Measurements from ENCODE around the gene NKTR. TPM values are rescaled to one million over a fixed set of nuclear protein-coding genes. Genes with fewer than 3 reads are reported as not detected.

Gene NKTR
- total RNA-seq, 1 experiment from 2014 or later: 89.3 TPM

DNA sequence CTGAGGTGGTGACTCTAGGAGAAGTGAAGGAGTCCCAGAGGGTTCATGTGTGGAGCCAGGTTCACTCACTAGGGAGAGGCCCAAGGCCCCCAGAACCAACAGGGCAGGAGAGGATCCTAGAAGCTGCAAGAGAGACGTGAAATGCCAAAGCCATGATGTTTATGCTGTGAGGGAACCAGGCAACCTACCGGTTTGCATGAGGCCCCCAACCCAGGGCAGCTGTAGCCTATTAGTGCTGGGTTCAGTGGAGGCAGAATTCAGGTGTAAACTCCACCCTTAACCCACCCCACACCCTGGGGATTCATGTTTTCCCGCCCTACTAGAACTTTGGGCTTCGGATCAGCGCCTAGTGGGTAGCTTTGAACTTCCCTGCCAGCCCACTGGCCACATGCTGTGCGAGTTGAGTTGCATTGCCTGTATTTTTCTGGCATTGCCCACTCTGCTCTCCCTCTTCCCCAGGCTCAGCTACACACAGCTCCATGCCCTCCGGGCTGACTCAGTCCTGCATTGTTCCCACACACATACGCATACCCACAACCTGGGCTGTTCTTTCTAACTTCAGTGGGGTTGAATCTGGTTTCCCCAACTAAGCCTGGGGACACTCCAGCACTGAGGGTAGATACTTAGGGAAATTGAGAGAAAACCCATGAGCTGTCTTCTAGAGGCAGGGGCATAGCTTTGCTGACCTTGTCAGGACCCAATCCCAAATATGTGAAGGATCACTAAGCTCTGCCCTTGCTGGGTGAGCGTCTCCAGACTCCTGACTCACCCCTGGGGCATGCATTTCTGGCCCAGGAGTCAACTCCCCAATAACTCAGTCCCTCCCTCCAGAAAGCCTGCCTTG, 51.0 kb downstream of the NKTR start (continued):
- TF ChIP-seq KAT7 (CRISPR knock-in tag; IDR thresholded peaks at IDR 0.05; ENCODE audit: borderline replicate concordance) (no peak), ZNF263 (CRISPR knock-in tag; IDR thresholded peaks at IDR 0.05; ENCODE audit: low read depth) (no peak), NFE2L1 (CRISPR knock-in tag; IDR thresholded peaks at IDR 0.05) (no peak), FOXP1 (CRISPR knock-in tag; IDR thresholded peaks at IDR 0.05; ENCODE audit: borderline replicate concordance) (no peak), TEAD1 (CRISPR knock-in tag; IDR thresholded peaks at IDR 0.05) (no peak), SMAD4 (CRISPR knock-in tag; IDR thresholded peaks at IDR 0.05) (no peak), ZBTB21 (CRISPR knock-in tag; IDR thresholded peaks at IDR 0.05; ENCODE audit: borderline replicate concordance) (no peak), RELA (CRISPR knock-in tag; IDR thresholded peaks at IDR 0.05; ENCODE audit: borderline replicate concordance) (no peak)
- TF ChIP-seq, protein P1, sequence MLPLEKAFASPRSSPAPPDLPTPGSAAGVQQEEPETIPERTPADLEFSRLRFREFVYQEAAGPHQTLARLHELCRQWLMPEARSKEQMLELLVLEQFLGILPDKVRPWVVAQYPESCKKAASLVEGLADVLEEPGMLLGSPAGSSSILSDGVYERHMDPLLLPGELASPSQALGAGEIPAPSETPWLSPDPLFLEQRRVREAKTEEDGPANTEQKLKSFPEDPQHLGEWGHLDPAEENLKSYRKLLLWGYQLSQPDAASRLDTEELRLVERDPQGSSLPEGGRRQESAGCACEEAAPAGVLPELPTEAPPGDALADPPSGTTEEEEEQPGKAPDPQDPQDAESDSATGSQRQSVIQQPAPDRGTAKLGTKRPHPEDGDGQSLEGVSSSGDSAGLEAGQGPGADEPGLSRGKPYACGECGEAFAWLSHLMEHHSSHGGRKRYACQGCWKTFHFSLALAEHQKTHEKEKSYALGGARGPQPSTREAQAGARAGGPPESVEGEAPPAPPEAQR (CRISPR knock-in tag; IDR thresholded peaks at IDR 0.05): no peak
- TF ChIP-seq, protein P2, sequence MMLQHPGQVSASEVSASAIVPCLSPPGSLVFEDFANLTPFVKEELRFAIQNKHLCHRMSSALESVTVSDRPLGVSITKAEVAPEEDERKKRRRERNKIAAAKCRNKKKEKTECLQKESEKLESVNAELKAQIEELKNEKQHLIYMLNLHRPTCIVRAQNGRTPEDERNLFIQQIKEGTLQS (CRISPR knock-in tag; conservative IDR thresholded peaks at IDR 0.05): no peak

DNA sequence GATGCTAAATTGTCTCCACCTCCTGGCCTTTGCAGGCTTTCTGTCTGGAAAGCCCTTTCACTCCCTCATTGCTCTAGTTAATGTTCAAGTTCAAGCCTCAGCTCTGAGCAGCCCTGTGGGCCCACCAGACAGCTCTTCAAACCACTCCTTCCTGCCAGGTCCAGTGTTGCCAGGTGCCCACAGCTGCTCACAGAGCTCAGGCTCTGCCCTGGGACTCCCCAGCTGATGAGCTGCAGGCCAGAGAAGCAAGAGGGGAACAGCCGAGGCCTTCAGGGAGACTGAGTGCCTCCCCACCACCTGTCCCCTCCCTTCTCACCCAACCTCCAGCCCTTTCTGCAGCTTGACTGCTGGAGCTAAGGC, 51.7 kb downstream of the NKTR start:
- Mint-ChIP-seq H3K4me1 (peaks cover 53% of the 10 kb centered on the region), H3K36me3 (peaks cover 10% of the 10 kb centered on the region), H3K9me3 (no peaks in the 10 kb centered on the region), H3K27me3 (ENCODE audit: low read depth) (no peaks in the 10 kb centered on the region), H3K27ac (peak overlapping the region; percentile 12), H3K4me3 (no peak overlapping the region)
- CTCF ChIA-PET: interaction anchor here (0.7 to 4.5 kb wide), 16 partner anchors 9 to 229 kb away, joined by 3 to 32 read pairs (median 4); partner anchors contain the start of gene HIGD1A
- ATAC-seq (no peak), DNase-seq (ENCODE audit: low spot score) (no peak)
- POLR2A ChIA-PET: interaction anchor here (1.1 kb wide), 3 partner anchors 23 to 71 kb away, joined by 3 to 4 read pairs (median 3); no protein-coding TSS in a partner anchor
- TF ChIP-seq, protein P3, sequence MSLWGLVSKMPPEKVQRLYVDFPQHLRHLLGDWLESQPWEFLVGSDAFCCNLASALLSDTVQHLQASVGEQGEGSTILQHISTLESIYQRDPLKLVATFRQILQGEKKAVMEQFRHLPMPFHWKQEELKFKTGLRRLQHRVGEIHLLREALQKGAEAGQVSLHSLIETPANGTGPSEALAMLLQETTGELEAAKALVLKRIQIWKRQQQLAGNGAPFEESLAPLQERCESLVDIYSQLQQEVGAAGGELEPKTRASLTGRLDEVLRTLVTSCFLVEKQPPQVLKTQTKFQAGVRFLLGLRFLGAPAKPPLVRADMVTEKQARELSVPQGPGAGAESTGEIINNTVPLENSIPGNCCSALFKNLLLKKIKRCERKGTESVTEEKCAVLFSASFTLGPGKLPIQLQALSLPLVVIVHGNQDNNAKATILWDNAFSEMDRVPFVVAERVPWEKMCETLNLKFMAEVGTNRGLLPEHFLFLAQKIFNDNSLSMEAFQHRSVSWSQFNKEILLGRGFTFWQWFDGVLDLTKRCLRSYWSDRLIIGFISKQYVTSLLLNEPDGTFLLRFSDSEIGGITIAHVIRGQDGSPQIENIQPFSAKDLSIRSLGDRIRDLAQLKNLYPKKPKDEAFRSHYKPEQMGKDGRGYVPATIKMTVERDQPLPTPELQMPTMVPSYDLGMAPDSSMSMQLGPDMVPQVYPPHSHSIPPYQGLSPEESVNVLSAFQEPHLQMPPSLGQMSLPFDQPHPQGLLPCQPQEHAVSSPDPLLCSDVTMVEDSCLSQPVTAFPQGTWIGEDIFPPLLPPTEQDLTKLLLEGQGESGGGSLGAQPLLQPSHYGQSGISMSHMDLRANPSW (CRISPR knock-in tag; conservative IDR thresholded peaks at IDR 0.05; ENCODE audit: low read depth): no peak
- TF ChIP-seq MYBL2 (CRISPR knock-in tag; IDR thresholded peaks at IDR 0.05) (no peak), JUN (CRISPR knock-in tag; IDR thresholded peaks at IDR 0.05) (no peak), RELA (CRISPR knock-in tag; IDR thresholded peaks at IDR 0.05; ENCODE audit: borderline replicate concordance) (no peak), MXD4 (CRISPR knock-in tag; IDR thresholded peaks at IDR 0.05; ENCODE audit: borderline replicate concordance) (no peak), ZBTB21 (CRISPR knock-in tag; IDR thresholded peaks at IDR 0.05; ENCODE audit: borderline replicate concordance) (no peak), SMAD3 (CRISPR knock-in tag; IDR thresholded peaks at IDR 0.05; ENCODE audit: borderline replicate concordance) (no peak), ELF4 (CRISPR knock-in tag; IDR thresholded peaks at IDR 0.05; ENCODE audit: low read depth) (no peak), CREB1 (CRISPR knock-in tag; IDR thresholded peaks at IDR 0.05) (no peak), TP53 (CRISPR knock-in tag; IDR thresholded peaks at IDR 0.05) (no peak)
- TF ChIP-seq, protein P4, sequence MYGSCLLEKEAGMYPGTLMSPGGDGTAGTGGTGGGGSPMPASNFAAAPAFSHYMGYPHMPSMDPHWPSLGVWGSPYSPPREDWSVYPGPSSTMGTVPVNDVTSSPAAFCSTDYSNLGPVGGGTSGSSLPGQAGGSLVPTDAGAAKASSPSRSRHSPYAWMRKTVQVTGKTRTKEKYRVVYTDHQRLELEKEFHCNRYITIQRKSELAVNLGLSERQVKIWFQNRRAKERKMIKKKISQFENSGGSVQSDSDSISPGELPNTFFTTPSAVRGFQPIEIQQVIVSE (CRISPR knock-in tag; IDR thresholded peaks at IDR 0.05; ENCODE audit: borderline replicate concordance): no peak
- TF ChIP-seq, protein P5, sequence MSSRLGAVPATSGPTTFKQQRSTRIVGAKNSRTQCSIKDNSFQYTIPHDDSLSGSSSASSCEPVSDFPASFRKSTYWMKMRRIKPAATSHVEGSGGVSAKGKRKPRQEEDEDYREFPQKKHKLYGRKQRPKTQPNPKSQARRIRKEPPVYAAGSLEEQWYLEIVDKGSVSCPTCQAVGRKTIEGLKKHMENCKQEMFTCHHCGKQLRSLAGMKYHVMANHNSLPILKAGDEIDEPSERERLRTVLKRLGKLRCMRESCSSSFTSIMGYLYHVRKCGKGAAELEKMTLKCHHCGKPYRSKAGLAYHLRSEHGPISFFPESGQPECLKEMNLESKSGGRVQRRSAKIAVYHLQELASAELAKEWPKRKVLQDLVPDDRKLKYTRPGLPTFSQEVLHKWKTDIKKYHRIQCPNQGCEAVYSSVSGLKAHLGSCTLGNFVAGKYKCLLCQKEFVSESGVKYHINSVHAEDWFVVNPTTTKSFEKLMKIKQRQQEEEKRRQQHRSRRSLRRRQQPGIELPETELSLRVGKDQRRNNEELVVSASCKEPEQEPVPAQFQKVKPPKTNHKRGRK (CRISPR knock-in tag; IDR thresholded peaks at IDR 0.05; ENCODE audit: borderline replicate concordance): no peak
- TF ChIP-seq, protein P6, sequence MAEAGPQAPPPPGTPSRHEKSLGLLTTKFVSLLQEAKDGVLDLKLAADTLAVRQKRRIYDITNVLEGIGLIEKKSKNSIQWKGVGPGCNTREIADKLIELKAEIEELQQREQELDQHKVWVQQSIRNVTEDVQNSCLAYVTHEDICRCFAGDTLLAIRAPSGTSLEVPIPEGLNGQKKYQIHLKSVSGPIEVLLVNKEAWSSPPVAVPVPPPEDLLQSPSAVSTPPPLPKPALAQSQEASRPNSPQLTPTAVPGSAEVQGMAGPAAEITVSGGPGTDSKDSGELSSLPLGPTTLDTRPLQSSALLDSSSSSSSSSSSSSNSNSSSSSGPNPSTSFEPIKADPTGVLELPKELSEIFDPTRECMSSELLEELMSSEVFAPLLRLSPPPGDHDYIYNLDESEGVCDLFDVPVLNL (CRISPR knock-in tag; IDR thresholded peaks at IDR 0.05; ENCODE audit: borderline replicate concordance, low read depth): no peak
